GM19468 (cell line): Measurements from ENCODE around the gene UBE2D3.
"Not testable (repeated sequence)": the region's sequence is repeated elsewhere in the genome, so short reads cannot be mapped to it uniquely, and the experiment has no call there.

ENCODE experiments used
- ATAC-seq: cut with Tn5 transposase; IDR thresholded peaks from one replicate; pipeline ENCODE4 v1.9.1; 2021; ENCODE audit warnings: mild to moderate bottlenecking, moderate library complexity, moderate number of reproducible peaks; ENCODE audit not compliant: unreplicated experiment; ENCODE audit errors: extremely low read depth

UBE2D3 gene

DNA sequence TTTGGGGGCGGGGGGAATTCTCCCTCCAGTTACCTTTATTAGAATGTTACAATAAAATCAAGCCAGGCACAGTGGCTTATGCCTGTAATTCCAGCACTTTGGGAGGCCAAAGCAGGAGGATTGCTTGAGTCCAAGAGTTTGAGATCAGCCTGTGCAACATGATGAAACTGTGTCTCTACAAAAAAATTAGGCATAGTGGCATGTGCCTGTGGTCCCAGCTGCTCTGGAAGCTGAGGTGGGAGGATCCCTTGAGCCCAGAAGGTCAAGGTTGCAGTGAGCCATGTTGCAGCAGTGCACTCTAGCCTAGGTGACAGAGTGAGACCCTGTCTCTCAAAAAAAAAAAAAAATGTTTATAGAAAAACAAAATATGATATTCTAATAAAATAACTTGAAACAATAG is 5.3 kb upstream of the UBE2D3 start:
- ATAC-seq = no peak

DNA sequence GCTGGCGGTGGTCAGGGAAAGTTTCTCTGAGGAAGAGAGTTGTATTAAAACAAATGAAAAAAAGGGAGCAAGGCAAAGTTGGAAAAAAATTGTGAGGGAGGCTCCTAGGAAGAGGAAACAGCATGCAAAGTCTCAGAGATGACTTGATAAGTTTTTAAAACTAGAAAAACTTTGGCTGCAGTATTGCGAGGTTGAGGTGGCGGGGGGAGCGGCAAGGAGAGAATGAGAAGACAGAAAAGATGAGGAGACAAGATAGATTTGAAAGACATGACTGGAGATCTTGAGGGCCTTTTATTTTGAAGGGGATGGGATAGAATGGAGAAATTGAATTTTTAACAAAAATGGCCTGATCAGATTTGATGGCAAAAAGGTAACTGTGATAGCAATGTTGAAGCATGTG is 4.8 kb upstream of the UBE2D3 start:
- ATAC-seq = no peak

DNA sequence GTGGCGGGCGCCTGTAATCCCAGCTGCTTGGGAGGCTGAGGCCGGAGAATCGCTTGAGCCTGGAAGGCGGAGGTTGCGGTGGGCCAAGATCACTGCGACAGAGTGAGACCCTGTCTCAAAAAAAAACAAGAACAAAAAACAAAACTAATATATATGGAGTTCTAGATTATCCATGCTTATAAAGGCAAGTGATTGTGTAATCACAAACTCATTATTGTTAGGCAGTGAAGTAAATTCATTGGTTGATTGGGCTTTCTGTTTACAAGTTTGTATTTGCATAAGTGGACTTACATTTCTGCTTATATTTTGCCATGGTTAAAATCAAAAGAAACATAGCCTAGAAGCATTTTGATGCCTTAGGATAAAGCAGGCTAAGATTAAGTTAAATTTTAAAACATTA is 2.5 kb upstream of the UBE2D3 start:
- no peak for ATAC-seq

DNA sequence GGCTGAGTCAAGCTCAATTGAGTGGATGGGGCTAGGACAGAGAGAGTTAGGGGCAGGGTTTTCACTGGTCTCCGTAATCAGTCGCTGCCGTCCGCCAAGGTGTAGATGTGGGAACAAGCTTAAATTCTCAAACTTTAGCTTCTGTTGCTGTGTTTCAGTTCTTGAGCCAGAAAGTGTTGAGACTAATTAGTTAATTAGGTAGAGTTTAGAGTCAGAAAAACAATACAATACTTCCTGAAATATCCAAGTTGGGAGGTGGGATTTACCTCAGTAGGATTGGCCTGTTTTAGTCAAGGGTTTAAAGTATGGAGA is 1.1 kb upstream of the UBE2D3 start:
- no peak for ATAC-seq

DNA sequence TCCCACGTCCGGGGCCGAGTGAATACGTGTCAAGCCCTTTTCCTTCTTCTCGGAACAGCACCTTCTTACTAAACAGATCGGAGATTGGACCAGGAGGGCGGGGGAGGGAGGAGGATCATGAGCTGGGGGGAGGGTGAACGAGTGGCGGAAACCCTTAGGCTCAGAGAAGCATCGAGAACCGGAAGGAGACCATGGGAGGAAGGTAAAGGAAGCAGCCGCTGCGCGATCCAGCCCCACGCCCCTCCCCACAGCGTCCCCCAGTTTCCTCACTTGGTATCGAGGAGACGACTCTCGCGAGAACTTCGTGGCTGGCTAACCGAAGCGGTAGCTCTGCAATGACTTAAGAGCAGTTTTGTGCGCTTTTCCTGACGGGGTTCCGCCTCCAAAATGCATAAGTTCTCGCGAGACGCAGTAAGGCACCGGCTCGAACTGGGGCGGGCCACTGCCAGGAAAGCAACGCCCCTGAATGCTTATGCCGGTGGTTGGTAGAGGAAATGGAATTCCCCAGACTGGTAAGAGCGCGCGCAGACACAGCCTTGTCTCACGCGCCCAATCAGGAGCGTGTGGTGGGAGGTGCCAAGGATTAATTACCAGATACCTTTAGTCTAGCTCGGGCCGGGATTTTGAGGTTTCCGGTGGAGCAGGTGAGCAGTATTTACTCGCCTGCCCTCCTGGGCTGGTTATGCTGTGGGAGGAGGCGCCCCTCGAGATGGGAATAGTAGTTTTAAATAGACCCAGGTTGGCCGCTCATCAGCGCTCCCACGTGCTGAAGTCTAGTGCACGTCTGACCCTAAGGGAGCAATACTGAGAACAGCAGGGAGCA is 534 bp upstream of the UBE2D3 start:
- ATAC-seq = peak; percentile 86

DNA sequence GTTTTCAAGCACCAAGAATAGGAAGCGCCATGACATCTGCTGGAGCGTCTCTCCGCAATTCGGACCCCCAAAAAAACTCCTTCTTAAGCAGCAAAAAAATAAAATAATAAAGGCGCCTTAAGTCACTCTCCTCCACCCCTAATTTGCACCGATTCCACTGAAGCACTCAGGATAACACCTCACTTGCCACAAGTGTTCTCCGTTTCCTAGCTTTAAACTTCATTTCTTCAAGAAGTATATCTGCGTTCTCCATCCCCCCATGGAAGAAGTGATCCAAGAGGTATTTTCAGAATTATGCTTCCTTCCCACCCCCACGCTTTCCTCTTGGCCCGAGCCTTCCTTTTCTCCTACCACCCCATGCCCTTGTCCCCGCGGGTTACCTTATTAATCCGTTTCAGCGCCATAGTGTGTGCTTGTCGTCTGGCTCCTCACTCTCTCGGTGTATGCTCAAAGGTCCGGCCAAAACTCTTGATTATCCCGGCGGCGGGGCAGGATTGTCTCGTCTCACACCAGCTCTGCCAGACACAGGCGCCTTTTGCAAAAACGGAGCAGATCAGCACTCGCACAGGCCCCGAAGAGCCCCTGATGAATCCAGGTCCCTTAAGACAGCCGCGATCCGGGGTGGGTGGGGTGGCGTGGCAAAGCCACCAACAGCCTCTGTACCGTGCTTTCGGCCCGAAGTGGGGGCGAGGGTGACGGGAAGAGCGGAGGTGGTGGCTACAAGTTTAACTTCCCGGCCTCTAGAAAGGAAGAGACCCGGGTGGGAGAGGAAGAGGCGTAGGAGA is 1.1 kb downstream of the UBE2D3 start:
- no peak for ATAC-seq

DNA sequence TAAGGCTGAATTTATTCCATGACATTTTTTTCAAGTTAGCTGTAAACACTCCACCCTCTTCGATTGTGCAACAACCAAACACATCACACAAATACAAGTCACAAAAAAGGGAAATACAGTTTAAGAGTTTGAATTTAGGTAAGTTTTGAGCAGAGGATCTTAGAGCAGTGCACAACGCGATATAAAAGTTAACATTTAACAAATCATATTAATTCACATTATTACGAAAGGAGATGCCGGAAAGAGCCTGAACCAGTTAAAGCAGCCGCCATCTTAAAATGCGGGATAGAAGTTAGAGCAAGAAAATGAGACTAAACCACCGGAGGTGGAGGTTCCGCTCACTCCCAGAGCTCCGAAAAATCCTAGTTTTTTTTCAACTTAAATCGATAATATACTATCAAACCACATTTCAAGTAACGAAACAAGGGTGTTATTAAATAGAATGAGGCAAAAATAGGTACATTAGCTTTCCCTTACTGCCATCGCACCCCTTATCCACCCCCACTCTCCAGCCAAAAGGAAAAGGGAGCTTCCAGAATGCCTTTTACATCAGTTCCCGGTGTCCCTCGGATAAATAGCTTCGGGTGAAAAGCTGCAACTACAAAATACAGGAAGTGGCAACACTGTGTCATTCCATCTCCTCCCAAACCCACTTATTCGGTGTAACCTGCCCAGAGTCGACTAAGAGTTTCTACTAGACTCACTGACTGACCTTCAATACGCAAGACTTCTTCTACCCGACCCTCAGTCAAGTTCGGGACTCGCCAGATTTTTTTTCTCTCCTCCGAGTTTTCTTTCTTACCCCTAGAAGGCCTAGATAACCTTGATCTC is 1.9 kb downstream of the UBE2D3 start:
- ATAC-seq = no peak

DNA sequence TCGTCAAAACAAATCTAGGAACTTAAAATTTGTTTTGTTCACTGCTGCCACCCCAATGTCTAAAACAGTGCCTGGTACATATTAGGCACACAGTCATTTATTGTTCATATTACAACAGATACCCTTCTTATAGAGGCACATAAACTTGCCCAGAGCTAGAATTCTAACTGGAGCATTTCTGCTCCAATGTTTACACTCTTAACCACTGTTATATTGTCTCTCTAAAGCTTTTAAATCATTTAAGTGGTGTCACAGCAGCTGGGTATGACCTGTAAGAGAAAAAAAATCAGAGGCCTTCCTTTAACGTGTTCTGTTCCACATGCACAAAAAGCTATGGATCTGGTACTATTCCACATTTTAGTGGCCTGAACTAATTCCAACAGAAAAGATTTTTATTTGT is 3.0 kb downstream of the UBE2D3 start:
- ATAC-seq = no peak

DNA sequence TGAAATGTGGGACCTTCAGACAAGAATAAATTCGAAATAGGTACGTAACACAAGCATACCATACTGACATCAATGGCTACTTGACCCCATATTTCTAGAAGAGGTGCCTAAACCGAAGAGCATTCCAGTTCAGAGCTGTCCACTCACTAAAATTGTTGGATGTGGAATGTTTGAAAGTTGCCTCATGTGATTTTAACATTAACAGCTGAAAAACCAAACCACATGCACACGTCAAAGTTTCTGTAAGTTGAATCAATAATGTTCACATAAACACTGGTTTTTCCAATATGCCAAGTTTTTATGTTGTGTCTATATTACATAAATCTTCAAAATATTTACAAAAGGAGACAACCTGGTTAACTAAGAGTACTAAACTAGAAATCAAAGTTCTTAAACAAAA is 3.5 kb downstream of the UBE2D3 start:
- ATAC-seq = no peak

DNA sequence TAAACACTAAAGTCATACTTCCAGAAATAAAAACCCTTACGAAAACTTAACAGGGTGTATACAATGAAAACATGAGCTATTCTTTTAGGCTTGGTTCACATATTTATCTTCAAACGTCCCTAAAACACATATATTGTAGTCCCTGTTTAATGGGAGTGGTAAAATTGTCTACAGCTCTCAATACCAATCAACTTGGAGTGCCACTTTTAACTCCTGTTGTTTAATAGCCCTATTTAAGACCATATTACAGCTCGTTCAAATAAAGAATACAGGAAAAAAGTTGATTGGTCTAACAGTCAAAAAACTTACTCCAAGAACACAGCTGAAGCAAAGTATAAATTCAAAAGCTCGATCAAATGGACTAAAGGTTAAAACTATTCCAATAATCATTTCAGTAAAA is 3.9 kb downstream of the UBE2D3 start:
- ATAC-seq = no peak

DNA sequence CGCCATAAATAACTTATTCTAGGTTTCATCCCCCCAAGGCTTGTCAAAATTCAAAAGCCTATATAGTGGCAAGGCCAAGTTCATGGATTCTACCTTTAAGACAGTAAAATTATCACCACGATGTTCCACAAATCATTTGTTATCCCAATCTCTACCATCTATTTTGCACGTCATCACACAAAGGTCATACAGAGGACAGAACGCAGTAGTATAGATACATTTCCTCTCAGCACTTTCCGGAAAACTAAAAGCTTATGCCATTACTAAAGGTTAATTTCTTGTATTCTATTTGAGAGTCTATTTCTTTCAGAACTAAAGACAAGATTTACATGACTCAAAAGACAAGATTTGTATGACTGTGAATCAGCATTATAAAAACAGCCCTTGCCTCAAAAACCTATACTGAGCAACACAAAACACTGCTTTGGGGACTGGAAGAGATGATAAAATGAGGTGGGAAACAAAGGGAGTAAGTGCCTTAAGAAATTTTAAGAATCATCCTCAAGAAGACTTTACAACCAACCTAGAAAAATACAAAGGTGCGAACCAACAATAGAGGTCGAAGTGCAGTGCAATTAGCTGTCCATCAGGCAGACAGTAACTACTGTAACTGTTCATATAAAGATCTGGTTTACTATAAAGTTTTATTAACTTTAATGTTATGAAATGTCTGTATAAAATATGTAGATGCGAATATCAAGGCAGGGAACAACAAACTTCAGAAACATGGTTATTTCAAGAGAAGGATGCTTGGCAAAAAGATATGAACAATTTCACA is 7.6 kb downstream of the UBE2D3 start:
- no peak for ATAC-seq

DNA sequence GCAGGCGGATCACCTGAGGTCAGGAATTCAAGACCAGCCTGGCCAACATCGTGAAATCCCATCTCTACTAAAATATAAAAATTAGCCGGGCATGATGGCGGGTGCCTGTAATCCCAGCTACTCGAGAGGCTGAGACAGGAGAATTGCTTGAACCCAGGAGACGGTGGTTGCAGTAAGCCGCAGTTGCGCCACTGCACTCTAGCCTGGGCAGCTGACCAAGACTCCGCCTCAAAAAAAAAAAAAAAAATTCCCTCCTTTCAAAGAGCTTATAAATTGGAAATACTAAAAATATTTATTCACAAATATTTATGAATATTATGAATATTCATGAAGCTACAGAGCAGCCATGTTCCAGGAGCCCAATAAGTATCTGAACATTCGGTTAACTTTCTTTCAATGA is 8.3 kb downstream of the UBE2D3 start:
- not testable (repeated sequence) for ATAC-seq

DNA sequence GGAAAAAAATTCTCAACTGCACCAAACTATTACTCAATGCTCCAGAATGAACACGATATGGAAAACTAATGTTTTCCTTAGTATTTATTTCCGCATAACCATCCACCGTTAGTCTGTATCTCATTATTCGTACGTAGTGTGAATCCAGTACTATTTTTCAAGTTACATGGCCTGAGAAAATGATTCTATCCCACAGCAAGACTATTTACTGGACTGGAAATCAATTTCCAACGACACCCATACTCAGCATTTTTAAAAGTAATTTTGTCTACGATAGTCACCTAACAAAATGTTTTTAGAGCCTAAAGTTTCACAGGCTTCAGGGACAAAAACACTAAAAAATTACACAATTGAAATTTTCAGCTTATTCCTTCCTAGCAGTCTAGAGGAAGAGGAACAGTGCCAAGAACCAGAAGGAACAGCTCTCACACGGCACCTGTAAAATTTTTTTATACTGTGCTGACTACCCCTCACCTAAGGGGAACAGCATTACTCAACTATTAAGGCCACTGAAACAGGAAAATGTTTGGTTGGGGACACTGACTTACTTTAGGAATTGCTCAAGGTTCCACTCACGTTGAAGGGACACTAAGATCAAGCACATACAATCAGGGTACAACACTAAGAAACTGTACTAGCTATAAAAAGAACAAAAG is 9.6 kb downstream of the UBE2D3 start:
- no peak for ATAC-seq

DNA sequence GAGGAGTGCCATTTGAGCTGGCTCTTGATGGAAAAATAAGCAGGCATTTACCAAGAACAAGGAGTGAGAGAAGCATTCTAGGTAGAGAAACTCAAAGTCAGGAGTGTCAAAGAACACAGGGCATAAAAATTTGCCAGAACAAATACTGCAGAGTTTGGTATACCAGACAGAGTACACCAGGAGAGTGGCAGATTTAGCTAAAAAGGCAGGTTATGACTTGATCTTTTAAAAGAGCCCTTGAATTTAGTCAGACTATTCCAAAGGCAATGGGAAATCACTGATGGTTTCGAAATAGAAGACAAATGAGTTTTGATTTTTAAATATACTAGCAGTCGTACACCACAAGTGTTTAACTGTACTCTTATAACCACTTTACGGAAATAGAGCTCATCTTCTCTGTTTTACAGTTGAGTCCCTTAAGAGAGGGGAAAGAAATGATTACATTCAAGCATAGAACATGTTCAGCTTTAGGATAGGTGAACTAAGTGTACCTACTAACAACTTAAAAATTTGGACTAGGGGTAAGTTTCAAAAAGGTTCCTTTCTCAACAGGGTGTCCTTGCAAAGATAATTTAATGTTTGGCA is 10.2 kb downstream of the UBE2D3 start:
- no peak for ATAC-seq

DNA sequence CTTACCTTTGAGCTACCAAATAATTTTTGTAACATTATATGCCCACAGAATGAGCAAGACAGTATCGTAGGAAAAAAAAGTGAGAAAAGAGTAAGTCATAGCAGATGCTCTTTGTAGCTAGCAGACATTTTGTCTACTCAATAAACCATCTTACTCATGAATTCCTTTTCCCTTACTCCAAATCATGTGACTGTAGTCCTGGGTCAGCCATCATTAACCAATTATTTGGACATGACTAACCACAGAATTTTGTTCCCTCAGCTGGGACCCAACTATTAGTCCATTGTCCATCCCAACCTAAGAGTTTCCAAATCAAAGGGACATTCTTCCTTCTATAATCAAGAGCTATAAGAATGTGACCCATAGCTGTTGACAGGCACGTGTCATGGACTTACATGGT is 11.4 kb downstream of the UBE2D3 start:
- ATAC-seq = no peak

DNA sequence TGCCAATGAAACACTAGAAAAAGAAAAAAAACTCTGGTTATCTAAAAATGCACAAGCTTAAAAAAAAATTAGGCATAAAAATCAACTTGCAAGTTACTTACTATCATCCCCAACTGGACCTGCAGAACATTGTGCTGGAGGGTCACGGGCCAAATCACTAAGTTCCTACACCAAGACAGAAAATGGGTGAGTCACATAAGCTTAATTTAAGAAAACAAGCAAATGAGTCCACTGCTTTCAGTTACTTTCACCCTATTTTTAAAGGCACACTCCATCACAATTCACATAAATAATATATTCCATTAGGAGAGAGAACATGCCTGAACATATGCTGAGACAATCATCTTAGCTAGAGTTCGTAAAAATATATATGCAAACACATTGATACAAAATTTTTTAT is 17.7 kb downstream of the UBE2D3 start:
- no peak for ATAC-seq

DNA sequence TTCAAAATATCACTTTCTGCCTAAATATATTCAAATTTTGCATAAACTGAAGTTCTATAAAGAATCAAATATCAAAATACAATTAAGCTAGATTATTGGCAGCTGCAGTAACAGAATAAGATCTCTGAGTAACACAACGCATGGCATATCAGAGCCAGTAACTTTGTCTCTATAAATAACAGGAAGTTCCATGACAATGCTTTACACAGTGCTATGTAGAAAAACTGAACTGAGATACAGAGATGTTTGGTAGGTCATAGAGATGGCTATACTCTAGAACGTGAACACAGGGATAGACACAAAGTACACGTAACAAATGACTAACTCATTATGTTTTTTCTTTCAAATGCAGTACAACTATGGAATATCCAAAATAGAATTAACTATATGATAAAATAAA is 18.2 kb downstream of the UBE2D3 start:
- no peak for ATAC-seq

DNA sequence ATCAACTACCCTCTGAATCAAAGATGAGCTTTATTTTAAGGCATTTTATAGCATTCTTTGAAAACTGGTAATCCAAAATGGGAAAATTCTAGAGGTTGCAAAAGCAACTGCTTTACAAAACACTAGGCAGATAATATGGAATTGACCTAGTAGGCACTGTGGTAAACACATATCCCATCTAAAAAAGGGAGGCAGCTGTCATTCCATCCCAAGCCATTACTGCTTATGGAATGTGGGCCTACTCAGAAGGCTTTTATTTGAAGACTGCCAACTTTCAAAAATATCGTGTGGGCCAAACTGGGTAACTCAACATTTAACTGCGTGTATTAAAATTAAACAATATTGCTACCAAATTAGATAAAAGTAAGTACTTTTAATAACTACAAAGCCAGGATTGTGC is 19.3 kb downstream of the UBE2D3 start:
- no peak for ATAC-seq

DNA sequence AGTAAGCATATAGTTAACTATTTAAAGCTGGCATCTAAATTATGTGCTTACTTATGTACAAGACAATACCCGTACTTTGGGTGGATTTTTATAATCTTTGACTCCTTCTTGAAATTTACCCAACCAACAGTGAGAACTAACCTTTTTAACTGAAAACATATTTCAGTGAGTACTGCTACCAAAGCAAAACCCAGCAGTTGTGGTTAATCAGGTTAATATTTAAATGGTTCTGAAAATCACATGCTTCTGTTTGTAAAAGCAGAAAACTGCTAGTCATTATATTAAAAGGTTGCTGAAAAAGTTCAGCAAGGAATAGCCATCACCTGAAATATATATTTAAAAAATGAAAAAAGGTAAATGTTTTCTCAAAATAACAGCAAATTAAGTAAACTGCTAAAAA is 20.0 kb downstream of the UBE2D3 start:
- peak; percentile 35 for ATAC-seq
